Stomach (tissue), 4 donors: ENCODE results near the gene KCNQ1.

ENCODE experiments used
- CTCF ChIP-seq, 7 experiments: fragments of 450-650 bp in 4 of 7; fragments of 200-600 bp in 3 of 7; sonication (generic) in 3 of 7; IDR thresholded peaks; one replicate each; pipeline ENCODE4 v1.5.1; 2016 to 2019; ENCODE audit warnings: antibody characterized with exemption in 7 of 7, control low read depth in 2 of 7, mild to moderate bottlenecking in 1 of 7
- EP300 ChIP-seq: sonication (generic); formaldehyde crosslinking; IDR thresholded peaks from one replicate; pipeline ENCODE4 v1.6.1; 2017; ENCODE audit warnings: antibody characterized with exemption
- POLR2A ChIP-seq, 4 donors: fragments of 450-650 bp; IDR thresholded peaks; one replicate each; pipeline ENCODE4 v1.6.1; 2016; ENCODE audit warnings: antibody characterized with exemption in 4 of 4, control low read depth in 2 of 4, mild to moderate bottlenecking in 1 of 4, moderate library complexity in 1 of 4

- no peak for TF ChIP-seq CTCF (IDR thresholded peaks at IDR 0.05)
- TF ChIP-seq POLR2A (IDR thresholded peaks at IDR 0.05) = no peak
- TF ChIP-seq EP300 = no peak
Measured at GRCh38 chr11:2586793-2587131, 142.0 kb downstream of the KCNQ1 start.
